GM12878 (cell line): ENCODE results near the gene SF1. TPM values are rescaled to one million over a fixed set of nuclear protein-coding genes. Genes with fewer than 3 reads are reported as not detected.

ENCODE experiments used
- ATAC-seq: fragments of 200-7000 bp; cut with Tn5 transposase; 3 replicates; pipeline ENCODE4 v1.9.1; 2020; ENCODE audit warnings: mild to moderate bottlenecking, moderate library complexity
- BruUV-seq: library from RNA; stranded (reverse); fragments of 400-500 nt; replicated peaks from 2 replicates; lab custom pipeline; 2021; lab: Mats Ljungman, UMichigan
- CTCF ChIA-PET: fragments of 300-600 bp; sonication (Branson Sonifier 250); formaldehyde crosslinking; extraction: SDS; loops from one replicate; lab custom pipeline; 2021; ENCODE audit warnings: inconsistent platforms; lab: Yijun Ruan, JAX
- POLR2A ChIA-PET: fragments of 350-600 bp; formaldehyde crosslinking; extraction: SDS; loops from one replicate; lab custom pipeline; 2021; ENCODE audit warnings: inconsistent platforms; lab: Charles Lee
- RAD21 ChIA-PET: fragments of 300-600 bp; sonication (Branson Sonifier 250); formaldehyde crosslinking; loops from one replicate; lab custom pipeline; 2023; ENCODE audit warnings: antibody characterized with exemption; ENCODE audit not compliant: unreplicated experiment; lab: Charles Lee
- SMC1A ChIA-PET: fragments of 300-600 bp; sonication (Branson Sonifier 250); formaldehyde crosslinking; loops from one replicate; lab custom pipeline; 2023; ENCODE audit not compliant: unreplicated experiment, uncharacterized antibody; lab: Charles Lee
- DNase-seq: peaks from one replicate; pipeline ENCODE4 v3.0.0-alpha.2; 2011; ENCODE audit warnings: low read depth, low spot score
- FAIRE-seq: peaks from 3 replicates; lab custom pipeline; 2011; peaks lifted over from hg19 to GRCh38; lab: Jason Lieb, UNC
- H2AFZ ChIP-seq: 2 replicates; pipeline ENCODE4 v1.6.0; 2011; ENCODE audit warnings: low read depth, low read length, control low read depth; ENCODE audit not compliant: control insufficient read depth
- H3K27ac ChIP-seq: 2 replicates; pipeline ENCODE4 v1.5.1; 2011; ENCODE audit warnings: control low read depth; ENCODE audit not compliant: control insufficient read depth, insufficient read depth
- H3K27me3 ChIP-seq, 2 experiments: replicated peaks in 1 of 2; 2 replicates each; pipeline versions ENCODE4 v1.6.0 to v1.6.1; 2011; ENCODE audit warnings: low read length in 1 of 2; ENCODE audit not compliant: control insufficient read depth in 2 of 2, insufficient read depth in 2 of 2
- H3K36me3 ChIP-seq, 2 experiments: 2 replicates each; pipeline ENCODE4 v1.5.1; 2011; ENCODE audit warnings: low read length in 1 of 2; ENCODE audit not compliant: control insufficient read depth in 2 of 2, insufficient read depth in 2 of 2
- H3K4me1 ChIP-seq: 2 replicates; pipeline ENCODE4 v1.6.1; 2011; ENCODE audit warnings: mild to moderate bottlenecking, low read length, moderate library complexity, mixed read lengths; ENCODE audit not compliant: control insufficient read depth, insufficient read depth
- H3K4me2 ChIP-seq: 2 replicates; pipeline ENCODE4 v1.6.0; 2011; ENCODE audit warnings: control low read depth; ENCODE audit not compliant: control insufficient read depth, insufficient read depth
- H3K4me3 ChIP-seq: fragments of 200-600 bp; sonication (generic); 2 replicates; pipeline ENCODE4 v1.5.1; 2016
- H3K79me2 ChIP-seq: 2 replicates; pipeline ENCODE4 v1.6.0; 2011; ENCODE audit warnings: low read length; ENCODE audit not compliant: control insufficient read depth, insufficient read depth
- H3K9ac ChIP-seq: 2 replicates; pipeline ENCODE4 v1.8.0; 2011; ENCODE audit warnings: low read length, control low read depth, mixed read lengths; ENCODE audit not compliant: control insufficient read depth, insufficient read depth
- H3K9me3 ChIP-seq: replicated peaks from 3 replicates; pipeline ENCODE4 v1.5.1; 2011; ENCODE audit warnings: mild to moderate bottlenecking, low read length; ENCODE audit not compliant: control insufficient read depth, insufficient read depth
- H4K20me1 ChIP-seq: 2 replicates; pipeline ENCODE4 v1.6.0; 2011; ENCODE audit not compliant: control insufficient read depth, insufficient read depth
- CBX5 ChIP-seq: sonication (generic); IDR thresholded peaks from 2 replicates; pipeline ENCODE4 v1.6.1; 2016; ENCODE audit warnings: low read depth, moderate library complexity, mild to moderate bottlenecking, inconsistent platforms
- FOXK2 ChIP-seq: fragments of 450-650 bp; IDR thresholded peaks from 2 replicates; pipeline ENCODE4 v1.6.1; 2017; ENCODE audit warnings: mild to moderate bottlenecking, moderate library complexity
- HDAC6 ChIP-seq: fragments of 200-600 bp; sonication (generic); IDR thresholded peaks from one replicate; pipeline ENCODE4 v1.8.0; 2017; ENCODE audit warnings: antibody characterized with exemption; ENCODE audit not compliant: unreplicated experiment
- POU2F2 ChIP-seq: IDR thresholded peaks from 3 replicates; pipeline ENCODE4 v1.6.1; 2011; ENCODE audit warnings: low read depth, mild to moderate bottlenecking, low read length, borderline replicate concordance
- SIX5 ChIP-seq: IDR thresholded peaks from 2 replicates; pipeline ENCODE4 v1.6.1; 2011; ENCODE audit warnings: mild to moderate bottlenecking, low read depth, low read length, moderate library complexity; ENCODE audit not compliant: severe bottlenecking
- STAT1 ChIP-seq: fragments of 450-650 bp; conservative IDR thresholded peaks from 2 replicates; pipeline ENCODE4 v1.6.1; 2014; ENCODE audit warnings: antibody characterized with exemption, mild to moderate bottlenecking
- SUZ12 ChIP-seq: fragments of 200-600 bp; sonication (generic); IDR thresholded peaks from one replicate; pipeline ENCODE4 v1.6.1; 2018; ENCODE audit warnings: antibody characterized with exemption, mild to moderate bottlenecking; ENCODE audit not compliant: unreplicated experiment
- WGBS: methylation state at CpG from one replicate; pipeline ENCODE4 v1.1.6; 2016; ENCODE audit warnings: low lambda C conversion rate; ENCODE audit not compliant: insufficient replicate concordance, insufficient coverage; ENCODE audit errors: missing lambda C conversion rate; 5-methylcytosine and 5-hydroxymethylcytosine counted together
- in situ Hi-C: fragments of 300-500 bp; cut with MboI; formaldehyde crosslinking; loops from 9 replicates; pipeline ENCODE4 v1.14.3; 2018; ENCODE audit warnings: mixed read lengths
- intact Hi-C: fragments of 100-400 bp; cut with micrococcal nuclease; formaldehyde crosslinking; loops from one replicate; pipeline ENCODE4 v1.14.2; 2022; ENCODE audit not compliant: unreplicated experiment
- polyA plus RNA-seq, 11 experiments: library from polyadenylated mRNA; depleted of rRNA in 4 of 11; unstranded in 6 of 11; stranded (reverse) in 5 of 11; fragments of >200 nt; fragmentation: Nextera tagmentation in 4 of 11; fragmentation: Illumina TruSeq in 1 of 11; extraction: Ambion mirVana in 4 of 11; extraction: Trizol in 1 of 11; gene quantifications; 1 replicate in 1 of 11; 2 replicates in 10 of 11; pipeline versions ENCODE4 v1.2.1 to v1.2.3, GENCODE V29; 2011 to 2016; ENCODE audit warnings: inconsistent platforms in 2 of 11, missing spikeins in 2 of 11, low read depth in 1 of 11
- total RNA-seq, 4 experiments: library from RNA; depleted of rRNA in 3 of 4; stranded (reverse); fragments of >200 nt in 3 of 4; fragmentation: Illumina TruSeq in 1 of 4; extraction: Trizol in 1 of 4; gene quantifications; 2 replicates each; pipeline versions ENCODE4 v1.2.1 to v1.2.3, GENCODE V29; 2013 to 2021

SF1 gene
- total and polyA plus RNA-seq, 10 of the 15 experiments (the other 5 are each of a cell fraction or from before 2014, with no cell fraction given): 13.6 to 337 (median 103) TPM

DNA sequence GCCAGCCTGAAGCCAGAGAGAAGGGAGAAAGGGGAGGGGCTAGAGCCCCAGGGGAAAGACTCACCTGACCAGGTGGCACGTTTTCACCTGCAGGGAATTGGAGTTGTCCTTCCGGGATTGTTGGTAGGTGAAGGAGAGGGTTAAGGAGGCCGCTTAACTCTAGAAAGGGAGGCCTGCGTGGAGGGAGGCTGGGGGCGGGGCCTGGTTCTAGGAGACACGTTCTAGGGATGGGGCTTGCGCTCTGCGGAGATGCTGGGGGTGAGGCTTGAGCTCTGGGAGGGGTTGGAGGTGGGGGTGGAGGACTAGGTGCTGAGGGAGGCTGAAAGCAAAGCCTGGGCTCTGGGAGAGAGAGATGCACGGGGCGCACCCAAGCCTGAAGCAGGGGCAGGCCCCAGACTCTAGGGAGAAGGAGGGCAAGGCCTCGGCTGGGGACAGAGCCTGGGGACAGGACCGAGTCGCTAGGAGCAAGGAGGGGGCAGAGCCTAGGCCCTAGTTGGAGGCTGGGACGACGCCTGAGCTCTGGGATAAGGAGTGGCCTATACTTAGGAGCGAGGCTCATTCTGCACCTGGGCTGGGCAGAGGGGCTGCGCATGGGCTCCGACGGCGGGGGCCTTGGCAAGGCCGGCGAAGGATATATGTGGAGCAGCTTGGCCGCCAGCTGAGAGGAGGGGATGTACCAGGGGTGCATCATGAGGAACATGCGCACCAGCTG is 36.8 kb downstream of the SF1 start:
- DNase-seq (no peak), ATAC-seq (no peak), FAIRE-seq (no peak)
- peak overlapping the region; percentile 92 for H3K4me2 ChIP-seq
- in situ Hi-C loops (no loop called here), intact Hi-C loops (loop anchor here (2.0 kb wide), 3 partner anchors 25 to 293 kb away; no protein-coding TSS in a partner anchor)
- CTCF ChIA-PET: interaction anchor here (1.1 to 9.7 kb wide), 8 partner anchors 7 to 90 kb away, joined by 3 to 86 read pairs (median 8); no protein-coding TSS in a partner anchor
- no peak overlapping the region for H3K9ac ChIP-seq
- H3K27ac ChIP-seq: no peak overlapping the region
- WGBS: 82% methylated on average over 20 of the region's 24 CpGs
- H3K36me3 ChIP-seq: no peaks in the 10 kb centered on the region
- SMC1A ChIA-PET: interaction anchor here (1.0 to 3.2 kb wide), 3 partner anchors 8 to 53 kb away, joined by 3 to 15 read pairs (median 3); no protein-coding TSS in a partner anchor
- no peak overlapping the region for H3K4me3 ChIP-seq
- peaks cover 29% of the 10 kb centered on the region for H3K4me1 ChIP-seq
- H4K20me1 ChIP-seq: no peaks in the 10 kb centered on the region
- no peak overlapping the region for H2AFZ ChIP-seq
- no TSS peak for BruUV-seq
- H3K27me3 ChIP-seq: peaks cover 0 to 5% of the 10 kb centered on the region in 2 experiments; a peak in 3 of 4 replicates
- no peaks in the 10 kb centered on the region for H3K79me2 ChIP-seq
- POLR2A ChIA-PET: no interaction called here
- RAD21 ChIA-PET: interaction anchor here (0.9 to 3.6 kb wide), 6 partner anchors 16 to 55 kb away, joined by 3 to 21 read pairs (median 4); no protein-coding TSS in a partner anchor
- TF ChIP-seq HDAC6: no peak
- no peaks in the 10 kb centered on the region for H3K9me3 ChIP-seq

DNA sequence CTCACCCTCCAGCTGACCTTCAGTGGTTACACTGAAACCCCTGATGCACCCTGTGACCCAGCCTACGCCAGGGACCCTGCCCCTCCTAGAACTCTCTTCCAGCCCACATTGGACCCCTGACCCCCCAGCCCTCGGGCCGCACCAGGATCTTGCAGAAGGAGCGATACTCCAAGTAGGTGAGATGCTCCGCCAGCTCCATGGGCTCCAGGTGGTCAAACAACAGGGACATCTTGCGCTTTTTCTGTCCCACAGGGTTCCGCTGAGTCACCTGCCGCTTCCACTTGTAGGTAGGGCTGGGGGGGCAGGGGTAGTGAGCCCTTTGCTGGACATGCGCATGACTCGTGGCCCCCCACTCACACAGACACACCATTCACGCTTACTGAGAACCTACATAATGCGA is 38.5 kb downstream of the SF1 start:
- no peak overlapping the region for H3K4me2 ChIP-seq
- H3K4me1 ChIP-seq: peaks cover 22% of the 10 kb centered on the region
- H3K4me3 ChIP-seq: no peak overlapping the region
- no peak overlapping the region for H3K9ac ChIP-seq
- no peak for TF ChIP-seq POU2F2
- TF ChIP-seq CBX5: no peak
- TF ChIP-seq SUZ12: no peak
- TF ChIP-seq FOXK2: no peak
- no peak for TF ChIP-seq STAT1
- no peak for TF ChIP-seq SIX5
- TF ChIP-seq, all 136 proteins: peak for 0
- FAIRE-seq: no peak
- no peak for DNase-seq
- ATAC-seq: no peak
- Histone ChIP-seq H3K36me3 (no peaks in the 10 kb centered on the region), H3K27me3 (peaks cover 0 to 5% of the 10 kb centered on the region in 2 experiments; a peak in 3 of 4 replicates), H3K79me2 (no peaks in the 10 kb centered on the region), H2AFZ (no peak overlapping the region), H3K27ac (no peak overlapping the region), H3K9me3 (no peaks in the 10 kb centered on the region), H4K20me1 (no peaks in the 10 kb centered on the region)
- 63% methylated on average over 12 of the region's 12 CpGs for WGBS
- SMC1A ChIA-PET: interaction anchor here (1.2 to 1.3 kb wide), 2 partner anchors 32 to 51 kb away, joined by 4 to 6 read pairs; no protein-coding TSS in a partner anchor
- intact Hi-C loops (no loop called here), in situ Hi-C loops (loop anchor here (5.0 kb wide), 1 partner anchor 53 kb away; no protein-coding TSS in a partner anchor)
- RAD21 ChIA-PET: interaction anchor here (0.9 to 1.8 kb wide), 3 partner anchors 49 to 89 kb away, joined by 3 to 12 read pairs (median 5); no protein-coding TSS in a partner anchor
- POLR2A ChIA-PET: interaction anchor here (1.2 kb wide), 1 partner anchor 37 kb away, joined by 3 read pairs; no protein-coding TSS in a partner anchor
- BruUV-seq: no TSS peak
- CTCF ChIA-PET: interaction anchor here (0.5 to 9.7 kb wide), 2 partner anchors 52 to 91 kb away, joined by 3 to 86 read pairs; no protein-coding TSS in a partner anchor
